ENCODE data around the gene MTO1. TPM values are rescaled to one million over a fixed set of nuclear protein-coding genes. Genes with fewer than 3 reads are reported as not detected.
"Not testable (repeated sequence)": the region's sequence is repeated elsewhere in the genome, so short reads cannot be mapped to it uniquely, and the experiment has no call there.

MTO1 gene
- polyA plus RNA-seq, 1 of the 3 experiments (the other 2 are of a cell fraction) = 11.4 TPM

- Histone ChIP-seq H3K4me1 (ENCODE audit: control insufficient read depth in 1 of 2, insufficient read depth in 2 of 2, low read depth in 1 of 2, low read length in 1 of 2) (no peaks in the 10 kb centered on the region), H3K27ac (ENCODE audit: low read depth in 2 of 2, low read length in 1 of 2) (no peak overlapping the region), H4K20me1 (ENCODE audit: insufficient read depth) (no peaks in the 10 kb centered on the region), H3F3A (replicated peaks; ENCODE audit: insufficient read depth) (peaks cover 23% of the 10 kb centered on the region), H3K9me3 (no peaks in the 10 kb centered on the region), H3K27me3 (ENCODE audit: insufficient read depth) (no peaks in the 10 kb centered on the region), H3K9me2 (no peaks in the 10 kb centered on the region), H2AFZ (ENCODE audit: low read depth) (no peak overlapping the region), H3K4me3 (ENCODE audit: low read depth in 2 of 2, low read length in 1 of 2) (no peak overlapping the region), H3K4me2 (no peak overlapping the region), H3K9ac (no peak overlapping the region), H3K79me2 (ENCODE audit: insufficient read depth) (no peaks in the 10 kb centered on the region), H3K36me3 (replicated peaks in 1 of 2; ENCODE audit: control insufficient read depth in 1 of 2, insufficient read depth in 2 of 2, low read length in 1 of 2) (peaks cover 23 to 32% of the 10 kb centered on the region in 2 experiments)
- no peak for TF ChIP-seq CHD2 (IDR thresholded peaks at IDR 0.05; ENCODE audit: low read length, partially characterized antibody)
- TF ChIP-seq MAX (IDR thresholded peaks at IDR 0.05; ENCODE audit: low read depth) = no peak
- DNase-seq = no peak
- ChIA-PET POLR2A (no interaction called here), CTCF (no interaction called here)
- WGBS (ENCODE audit: low lambda C conversion rate) = 94% methylated on average over 2 of the region's 2 CpGs
Observed at GRCh38 chr6:73504160-73504559, 42.6 kb downstream of the MTO1 start.

GRCh38 chr6:73505142-73505541 lies 43.6 kb downstream of the MTO1 start:
- Histone ChIP-seq H4K20me1 (ENCODE audit: insufficient read depth) (no peaks in the 10 kb centered on the region), H3K27me3 (ENCODE audit: insufficient read depth) (no peaks in the 10 kb centered on the region), H3K79me2 (ENCODE audit: insufficient read depth) (no peaks in the 10 kb centered on the region), H3K9me3 (no peaks in the 10 kb centered on the region), H2AFZ (ENCODE audit: low read depth) (no peak overlapping the region), H3K9me2 (no peaks in the 10 kb centered on the region), H3K9ac (no peak overlapping the region), H3K36me3 (replicated peaks in 1 of 2; ENCODE audit: control insufficient read depth in 1 of 2, insufficient read depth in 2 of 2, low read length in 1 of 2) (peaks cover 17 to 24% of the 10 kb centered on the region in 2 experiments), H3K4me2 (no peak overlapping the region), H3K4me1 (ENCODE audit: control insufficient read depth in 1 of 2, insufficient read depth in 2 of 2, low read depth in 1 of 2, low read length in 1 of 2) (no peaks in the 10 kb centered on the region), H3K27ac (ENCODE audit: low read depth in 2 of 2, low read length in 1 of 2) (no peak overlapping the region), H3K4me3 (ENCODE audit: low read depth in 2 of 2, low read length in 1 of 2) (no peak overlapping the region), H3F3A (replicated peaks; ENCODE audit: insufficient read depth) (peaks cover 32% of the 10 kb centered on the region)
- ChIA-PET CTCF (no interaction called here), POLR2A (no interaction called here)
- no peak for DNase-seq
- TF ChIP-seq RAD21 (IDR thresholded peaks at IDR 0.05; ENCODE audit: low read length) (no peak), FOSL2 (IDR thresholded peaks at IDR 0.05; ENCODE audit: borderline replicate concordance, low read depth) (no peak), MEF2A (IDR thresholded peaks at IDR 0.05; ENCODE audit: borderline replicate concordance, low read depth) (no peak), TEAD4 (IDR thresholded peaks at IDR 0.05; ENCODE audit: borderline replicate concordance, insufficient read depth) (no peak), NRF1 (IDR thresholded peaks at IDR 0.05; ENCODE audit: low read depth, low read length) (no peak), RCOR1 (IDR thresholded peaks at IDR 0.05; ENCODE audit: low read length) (no peak), FOXJ3 (CRISPR knock-in tag; IDR thresholded peaks at IDR 0.05) (no peak), GATA2 (CRISPR knock-in tag; IDR thresholded peaks at IDR 0.05) (no peak), GABPA (IDR thresholded peaks at IDR 0.05; ENCODE audit: low read depth) (no peak), ELF1 (IDR thresholded peaks at IDR 0.05) (no peak), CHD2 (IDR thresholded peaks at IDR 0.05; ENCODE audit: low read length, partially characterized antibody) (no peak), TCF12 (IDR thresholded peaks at IDR 0.05) (no peak), EP300 (IDR thresholded peaks at IDR 0.05; ENCODE audit: borderline replicate concordance in 1 of 2, low read depth in 1 of 2, low read length in 1 of 2) (no peak), MXI1 (IDR thresholded peaks at IDR 0.05; ENCODE audit: low read depth, low read length) (no peak)
- TF ChIP-seq, protein P1, sequence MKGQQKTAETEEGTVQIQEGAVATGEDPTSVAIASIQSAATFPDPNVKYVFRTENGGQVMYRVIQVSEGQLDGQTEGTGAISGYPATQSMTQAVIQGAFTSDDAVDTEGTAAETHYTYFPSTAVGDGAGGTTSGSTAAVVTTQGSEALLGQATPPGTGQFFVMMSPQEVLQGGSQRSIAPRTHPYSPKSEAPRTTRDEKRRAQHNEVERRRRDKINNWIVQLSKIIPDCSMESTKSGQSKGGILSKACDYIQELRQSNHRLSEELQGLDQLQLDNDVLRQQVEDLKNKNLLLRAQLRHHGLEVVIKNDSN (IDR thresholded peaks at IDR 0.05; ENCODE audit: borderline replicate concordance, low read depth) = no peak

DNA sequence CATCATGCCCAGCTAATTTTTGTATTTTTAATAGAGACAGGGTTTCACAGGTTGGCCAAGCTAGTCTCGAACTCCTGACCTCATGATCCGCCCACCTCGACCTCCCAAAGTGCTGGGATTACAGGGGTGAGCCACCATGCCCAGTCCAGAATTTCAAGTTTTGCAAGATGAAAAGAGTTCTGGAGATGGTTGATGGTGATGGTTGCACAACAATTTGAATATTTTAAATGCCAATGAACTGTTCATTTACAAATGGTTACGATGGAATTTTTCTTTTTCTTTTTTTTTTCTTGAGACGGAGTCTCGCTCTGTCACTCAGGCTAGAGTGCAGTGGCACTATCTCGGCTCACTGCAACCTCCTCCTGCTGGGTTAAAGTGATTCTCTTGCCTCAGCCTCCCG lies 44.2 kb downstream of the MTO1 start:
- H3K4me2 ChIP-seq; H3K9me3 ChIP-seq; H3K9me2 ChIP-seq; H2AFZ ChIP-seq (ENCODE audit: low read depth); DNase-seq; H3K79me2 ChIP-seq (ENCODE audit: insufficient read depth); H3K9ac ChIP-seq; H4K20me1 ChIP-seq (ENCODE audit: insufficient read depth); POLR2A ChIA-PET; H3K4me1 ChIP-seq (ENCODE audit: control insufficient read depth in 1 of 2, insufficient read depth in 2 of 2, low read depth in 1 of 2, low read length in 1 of 2); CTCF ChIA-PET; H3K27ac ChIP-seq (ENCODE audit: low read depth in 2 of 2, low read length in 1 of 2); H3K27me3 ChIP-seq (ENCODE audit: insufficient read depth); H3K4me3 ChIP-seq (ENCODE audit: low read depth in 2 of 2, low read length in 1 of 2): not testable (repeated sequence)
- H3K36me3 ChIP-seq (replicated peaks in 1 of 2; ENCODE audit: control insufficient read depth in 1 of 2, insufficient read depth in 2 of 2, low read length in 1 of 2) = peaks cover 11 to 18% of the 10 kb centered on the region in 2 experiments
- peaks cover 33% of the 10 kb centered on the region for H3F3A ChIP-seq (replicated peaks; ENCODE audit: insufficient read depth)
- 95% methylated on average over 8 of the region's 8 CpGs for WGBS (ENCODE audit: low lambda C conversion rate)
